K562 (cell line): ENCODE data around the gene RDH13. TPM values are rescaled to one million over a fixed set of nuclear protein-coding genes. Genes with fewer than 3 reads are reported as not detected.

Source experiments
- ARHGAP35 ChIP-seq: fragments of 450-650 bp; IDR thresholded peaks from 2 replicates; pipeline ENCODE4 v1.6.1; 2018; ENCODE audit not compliant: partially characterized antibody
- CEBPG ChIP-seq, 3 experiments: fragments of 200-800 bp in 1 of 3; sonication (Bioruptor generic) in 1 of 3; sonication (generic) in 1 of 3; formaldehyde crosslinking in 1 of 3; IDR thresholded peaks in 2 of 3; conservative IDR thresholded peaks in 1 of 3; 2 replicates each; pipeline versions ENCODE4 v1.6.1 to v1.8.0; 2016 to 2022; ENCODE audit warnings: missing compliant biosample characterization in 2 of 3, missing genetic modification characterization in 2 of 3, mild to moderate bottlenecking in 1 of 3, missing genetic modification reagents in 1 of 3
- CTBP1 ChIP-seq: fragments of 450-650 bp; IDR thresholded peaks from 2 replicates; pipeline ENCODE4 v1.6.1; 2016; ENCODE audit warnings: borderline replicate concordance
- FOXA3 ChIP-seq, 2 experiments: fragments of 450-650 bp in 1 of 2; sonication (generic) in 1 of 2; formaldehyde crosslinking; IDR thresholded peaks in 1 of 2; conservative IDR thresholded peaks in 1 of 2; 2 replicates each; pipeline versions ENCODE4 v1.4.0 to v1.8.0; 2020 to 2022; ENCODE audit warnings: mild to moderate bottlenecking in 2 of 2, missing genetic modification reagents in 1 of 2
- HDAC2 ChIP-seq: fragments of 450-650 bp; IDR thresholded peaks from 2 replicates; pipeline ENCODE4 v1.6.1; 2016; ENCODE audit warnings: mild to moderate bottlenecking
- HOXB6 ChIP-seq: fragments of 250-450 bp; sonication (Bioruptor Pico); IDR thresholded peaks from 2 replicates; pipeline ENCODE4 v1.5.1; 2022; ENCODE audit warnings: mild to moderate bottlenecking, borderline replicate concordance
- ILK ChIP-seq: fragments of 450-650 bp; IDR thresholded peaks from 2 replicates; pipeline ENCODE4 v1.6.1; 2016; ENCODE audit warnings: missing genetic modification characterization, low read depth, mild to moderate bottlenecking, missing compliant biosample characterization, moderate library complexity, borderline replicate concordance
- KAT7 ChIP-seq: sonication (generic); formaldehyde crosslinking; IDR thresholded peaks from 2 replicates; pipeline ENCODE4 v1.8.0; 2022; ENCODE audit warnings: missing genetic modification reagents, mild to moderate bottlenecking, borderline replicate concordance
- L3MBTL2 ChIP-seq: fragments of 450-650 bp; IDR thresholded peaks from 2 replicates; pipeline ENCODE4 v1.6.1; 2016; ENCODE audit warnings: mild to moderate bottlenecking, moderate library complexity
- MCM5 ChIP-seq: fragments of 450-650 bp; IDR thresholded peaks from 2 replicates; pipeline ENCODE4 v1.6.1; 2016; ENCODE audit warnings: low read depth
- NFE2 ChIP-seq: IDR thresholded peaks from 2 replicates; pipeline ENCODE4 v1.6.1; 2014; ENCODE audit warnings: antibody characterized with exemption, low read depth
- NFIX ChIP-seq: fragments of 250-450 bp; sonication (Bioruptor Pico); IDR thresholded peaks from 2 replicates; pipeline ENCODE4 v1.4.0; 2020; ENCODE audit warnings: low read depth, mild to moderate bottlenecking, moderate library complexity
- NFRKB ChIP-seq: fragments of 450-650 bp; IDR thresholded peaks from 2 replicates; pipeline ENCODE4 v1.6.1; 2016; ENCODE audit warnings: low read depth
- POLR2AphosphoS5 ChIP-seq: IDR thresholded peaks from 2 replicates; pipeline ENCODE4 v1.6.1; 2011; ENCODE audit warnings: mild to moderate bottlenecking, low read depth, low read length, moderate library complexity; ENCODE audit not compliant: control insufficient read depth, insufficient read depth
- TCF7 ChIP-seq: sonication (generic); IDR thresholded peaks from 2 replicates; pipeline ENCODE4 v1.6.1; 2016; ENCODE audit warnings: antibody characterized with exemption, borderline replicate concordance
- ZNF263 ChIP-seq: sonication (generic); formaldehyde crosslinking; IDR thresholded peaks from 2 replicates; pipeline ENCODE4 v1.8.0; 2022; ENCODE audit warnings: mild to moderate bottlenecking, missing genetic modification reagents, borderline replicate concordance
- polyA plus RNA-seq, 8 experiments: library from polyadenylated mRNA; depleted of rRNA in 4 of 8; stranded (reverse) in 5 of 8; unstranded in 3 of 8; fragments of >200 nt; fragmentation: Nextera tagmentation in 2 of 8; fragmentation: Illumina TruSeq in 1 of 8; extraction: Ambion mirVana in 2 of 8; extraction: Trizol in 1 of 8; gene quantifications; 2 replicates each; pipeline versions ENCODE4 v1.2.1 to v1.2.3, GENCODE V29; 2011 to 2014; ENCODE audit warnings: inconsistent platforms in 1 of 8, missing spikeins in 1 of 8
- total RNA-seq, 7 experiments: library from RNA; depleted of rRNA in 6 of 7; stranded (reverse); fragments of >200 nt in 6 of 7; fragmentation: Illumina TruSeq in 2 of 7; extraction: Trizol in 2 of 7; gene quantifications; 2 replicates each; pipeline versions ENCODE4 v1.2.1 to v1.2.3, GENCODE V29; 2011 to 2021; ENCODE audit warnings: low replicate concordance in 1 of 7
- TF ChIP-seq, protein P1 (sequence below), 2 experiments: fragments of 450-650 bp; IDR thresholded peaks; 2 replicates each; pipeline ENCODE4 v1.6.1; 2018; ENCODE audit warnings: mild to moderate bottlenecking in 2 of 2, low read depth in 1 of 2; ENCODE audit not compliant: partially characterized antibody in 2 of 2
- TF ChIP-seq, protein P2 (sequence below): IDR thresholded peaks from 2 replicates; pipeline ENCODE4 v1.6.1; 2016; ENCODE audit warnings: missing genetic modification characterization, missing compliant biosample characterization
- TF ChIP-seq, protein P3 (sequence below): IDR thresholded peaks from 3 replicates; pipeline ENCODE4 v1.6.1; 2011; ENCODE audit warnings: borderline replicate concordance, mild to moderate bottlenecking; ENCODE audit not compliant: insufficient read length, insufficient read depth
- TF ChIP-seq, protein P4 (sequence below): fragments of 450-650 bp; formaldehyde crosslinking; IDR thresholded peaks from 2 replicates; pipeline ENCODE4 v1.4.0; 2022; ENCODE audit warnings: mild to moderate bottlenecking, moderate library complexity

RDH13 gene
- total and polyA plus RNA-seq, 9 of the 15 experiments (the other 6 are each of a cell fraction or from before 2014, with no cell fraction given): 7.5 to 70.3 (median 39.5) TPM

DNA sequence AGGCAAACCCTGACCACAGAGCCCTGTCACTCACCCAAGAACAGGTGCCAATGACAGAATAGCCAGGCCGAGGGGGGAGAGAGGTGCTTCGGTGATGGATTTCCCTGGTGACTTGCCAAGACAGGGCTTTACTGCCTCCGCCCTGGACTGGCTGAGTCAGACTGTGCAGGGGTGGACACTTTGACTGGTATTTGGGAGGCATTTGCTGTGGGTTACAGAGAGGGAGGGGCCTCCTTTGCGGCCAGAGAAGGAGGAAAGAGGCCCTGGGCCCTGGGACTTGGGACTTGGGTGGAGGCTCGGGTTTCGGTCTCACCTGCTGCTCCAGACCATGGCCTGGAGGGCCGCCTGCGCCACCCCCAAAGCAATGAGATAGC is 8.2 kb upstream of the RDH13 start (continued):
- TF ChIP-seq TCF7 (no peak), ZNF263 (CRISPR knock-in tag) (no peak), KAT7 (no peak), ILK (tag) (no peak), CEBPG (CRISPR knock-in tag; IDR thresholded peaks at IDR 0.05) (no peak), CEBPG (tag; conservative IDR thresholded peaks at IDR 0.05 in 1 of 2, IDR thresholded peaks at IDR 0.05 in 1 of 2) (no peak), NFE2 (no peak), HDAC2 (no peak), FOXA3 (CRISPR knock-in tag; conservative IDR thresholded peaks at IDR 0.05 in 1 of 2, IDR thresholded peaks at IDR 0.05 in 1 of 2) (no peak), L3MBTL2 (no peak), NFIX (no peak), HOXB6 (no peak), POLR2AphosphoS5 (no peak), ARHGAP35 (no peak), MCM5 (no peak), CTBP1 (no peak), NFRKB (no peak)
- TF ChIP-seq, protein P1, sequence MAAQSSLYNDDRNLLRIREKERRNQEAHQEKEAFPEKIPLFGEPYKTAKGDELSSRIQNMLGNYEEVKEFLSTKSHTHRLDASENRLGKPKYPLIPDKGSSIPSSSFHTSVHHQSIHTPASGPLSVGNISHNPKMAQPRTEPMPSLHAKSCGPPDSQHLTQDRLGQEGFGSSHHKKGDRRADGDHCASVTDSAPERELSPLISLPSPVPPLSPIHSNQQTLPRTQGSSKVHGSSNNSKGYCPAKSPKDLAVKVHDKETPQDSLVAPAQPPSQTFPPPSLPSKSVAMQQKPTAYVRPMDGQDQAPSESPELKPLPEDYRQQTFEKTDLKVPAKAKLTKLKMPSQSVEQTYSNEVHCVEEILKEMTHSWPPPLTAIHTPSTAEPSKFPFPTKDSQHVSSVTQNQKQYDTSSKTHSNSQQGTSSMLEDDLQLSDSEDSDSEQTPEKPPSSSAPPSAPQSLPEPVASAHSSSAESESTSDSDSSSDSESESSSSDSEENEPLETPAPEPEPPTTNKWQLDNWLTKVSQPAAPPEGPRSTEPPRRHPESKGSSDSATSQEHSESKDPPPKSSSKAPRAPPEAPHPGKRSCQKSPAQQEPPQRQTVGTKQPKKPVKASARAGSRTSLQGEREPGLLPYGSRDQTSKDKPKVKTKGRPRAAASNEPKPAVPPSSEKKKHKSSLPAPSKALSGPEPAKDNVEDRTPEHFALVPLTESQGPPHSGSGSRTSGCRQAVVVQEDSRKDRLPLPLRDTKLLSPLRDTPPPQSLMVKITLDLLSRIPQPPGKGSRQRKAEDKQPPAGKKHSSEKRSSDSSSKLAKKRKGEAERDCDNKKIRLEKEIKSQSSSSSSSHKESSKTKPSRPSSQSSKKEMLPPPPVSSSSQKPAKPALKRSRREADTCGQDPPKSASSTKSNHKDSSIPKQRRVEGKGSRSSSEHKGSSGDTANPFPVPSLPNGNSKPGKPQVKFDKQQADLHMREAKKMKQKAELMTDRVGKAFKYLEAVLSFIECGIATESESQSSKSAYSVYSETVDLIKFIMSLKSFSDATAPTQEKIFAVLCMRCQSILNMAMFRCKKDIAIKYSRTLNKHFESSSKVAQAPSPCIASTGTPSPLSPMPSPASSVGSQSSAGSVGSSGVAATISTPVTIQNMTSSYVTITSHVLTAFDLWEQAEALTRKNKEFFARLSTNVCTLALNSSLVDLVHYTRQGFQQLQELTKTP (IDR thresholded peaks at IDR 0.05; ENCODE audit: low read depth in 1 of 2, partially characterized antibody in 2 of 2): no peak
- TF ChIP-seq, protein P2, sequence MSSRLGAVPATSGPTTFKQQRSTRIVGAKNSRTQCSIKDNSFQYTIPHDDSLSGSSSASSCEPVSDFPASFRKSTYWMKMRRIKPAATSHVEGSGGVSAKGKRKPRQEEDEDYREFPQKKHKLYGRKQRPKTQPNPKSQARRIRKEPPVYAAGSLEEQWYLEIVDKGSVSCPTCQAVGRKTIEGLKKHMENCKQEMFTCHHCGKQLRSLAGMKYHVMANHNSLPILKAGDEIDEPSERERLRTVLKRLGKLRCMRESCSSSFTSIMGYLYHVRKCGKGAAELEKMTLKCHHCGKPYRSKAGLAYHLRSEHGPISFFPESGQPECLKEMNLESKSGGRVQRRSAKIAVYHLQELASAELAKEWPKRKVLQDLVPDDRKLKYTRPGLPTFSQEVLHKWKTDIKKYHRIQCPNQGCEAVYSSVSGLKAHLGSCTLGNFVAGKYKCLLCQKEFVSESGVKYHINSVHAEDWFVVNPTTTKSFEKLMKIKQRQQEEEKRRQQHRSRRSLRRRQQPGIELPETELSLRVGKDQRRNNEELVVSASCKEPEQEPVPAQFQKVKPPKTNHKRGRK (tag): no peak
- TF ChIP-seq, protein P3, sequence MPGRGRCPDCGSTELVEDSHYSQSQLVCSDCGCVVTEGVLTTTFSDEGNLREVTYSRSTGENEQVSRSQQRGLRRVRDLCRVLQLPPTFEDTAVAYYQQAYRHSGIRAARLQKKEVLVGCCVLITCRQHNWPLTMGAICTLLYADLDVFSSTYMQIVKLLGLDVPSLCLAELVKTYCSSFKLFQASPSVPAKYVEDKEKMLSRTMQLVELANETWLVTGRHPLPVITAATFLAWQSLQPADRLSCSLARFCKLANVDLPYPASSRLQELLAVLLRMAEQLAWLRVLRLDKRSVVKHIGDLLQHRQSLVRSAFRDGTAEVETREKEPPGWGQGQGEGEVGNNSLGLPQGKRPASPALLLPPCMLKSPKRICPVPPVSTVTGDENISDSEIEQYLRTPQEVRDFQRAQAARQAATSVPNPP: no peak
- TF ChIP-seq, protein P4, sequence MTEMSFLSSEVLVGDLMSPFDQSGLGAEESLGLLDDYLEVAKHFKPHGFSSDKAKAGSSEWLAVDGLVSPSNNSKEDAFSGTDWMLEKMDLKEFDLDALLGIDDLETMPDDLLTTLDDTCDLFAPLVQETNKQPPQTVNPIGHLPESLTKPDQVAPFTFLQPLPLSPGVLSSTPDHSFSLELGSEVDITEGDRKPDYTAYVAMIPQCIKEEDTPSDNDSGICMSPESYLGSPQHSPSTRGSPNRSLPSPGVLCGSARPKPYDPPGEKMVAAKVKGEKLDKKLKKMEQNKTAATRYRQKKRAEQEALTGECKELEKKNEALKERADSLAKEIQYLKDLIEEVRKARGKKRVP (CRISPR knock-in tag): no peak
